Subcutaneous adipose tissue (tissue), 4 donors: Measurements from ENCODE around the gene NRN1L. TPM values are rescaled to one million over a fixed set of nuclear protein-coding genes. Genes with fewer than 3 reads are reported as not detected.

ENCODE experiments used
- CTCF ChIP-seq: fragments of 450-650 bp; IDR thresholded peaks from one replicate; pipeline ENCODE4 v1.5.1; 2016; ENCODE audit warnings: low read depth, mild to moderate bottlenecking, control low read depth, antibody characterized with exemption, moderate library complexity
- total RNA-seq, 4 donors: library from RNA; depleted of rRNA; stranded (reverse); fragments of >200 nt; gene quantifications; one replicate each; pipeline ENCODE4 v1.1.0, GENCODE V29; 2016

The NRN1L gene
- total RNA-seq, 4 donors from 2014 or later = 1.3 to 7.2 (median 2.5) TPM; not detected in 1

GRCh38 chr16:67902831-67903230 lies 18.1 kb downstream of the NRN1L start:
- TF ChIP-seq CTCF = no peak

GRCh38 chr16:67907397-67908180 lies 22.9 kb downstream of the NRN1L start:
- TF ChIP-seq CTCF = no peak

GRCh38 chr16:67909056-67909742 lies 24.5 kb downstream of the NRN1L start:
- no peak for TF ChIP-seq CTCF

GRCh38 chr16:67910158-67910557 lies 25.5 kb downstream of the NRN1L start:
- TF ChIP-seq CTCF = no peak

- no peak for TF ChIP-seq CTCF
These were observed 30.2 kb downstream of the NRN1L start for GRCh38 chr16:67914758-67915495.

- TF ChIP-seq CTCF = no peak
These were observed 31.4 kb downstream of the NRN1L start for GRCh38 chr16:67915831-67916723.
